K562 (cell line): Measurements from ENCODE around the gene EPHA2. TPM values are rescaled to one million over a fixed set of nuclear protein-coding genes. Genes with fewer than 3 reads are reported as not detected.

Experiments used
- HMG20B ChIP-seq: fragments of 250-450 bp; sonication (Bioruptor Pico); IDR thresholded peaks from 2 replicates; pipeline ENCODE4 v1.5.0; 2021; ENCODE audit warnings: mild to moderate bottlenecking
- MCM3 ChIP-seq: fragments of 450-650 bp; IDR thresholded peaks from 2 replicates; pipeline ENCODE4 v1.6.1; 2016
- MIER1 ChIP-seq: fragments of 450-650 bp; IDR thresholded peaks from 2 replicates; pipeline ENCODE4 v1.6.1; 2016; ENCODE audit warnings: antibody characterized with exemption, mild to moderate bottlenecking, low read depth
- NELFE ChIP-seq: IDR thresholded peaks from 2 replicates; pipeline ENCODE4 v1.6.1; 2011; ENCODE audit warnings: mild to moderate bottlenecking; ENCODE audit not compliant: insufficient read depth, insufficient read length
- NFATC3 ChIP-seq: fragments of 450-650 bp; IDR thresholded peaks from 2 replicates; pipeline ENCODE4 v1.6.1; 2017; ENCODE audit warnings: mild to moderate bottlenecking
- NFRKB ChIP-seq: fragments of 450-650 bp; IDR thresholded peaks from 2 replicates; pipeline ENCODE4 v1.6.1; 2016; ENCODE audit warnings: low read depth
- POLR2AphosphoS2 ChIP-seq: IDR thresholded peaks from 2 replicates; pipeline ENCODE4 v1.6.1; 2012; ENCODE audit warnings: low read length, improper control_type of control experiment
- RBM17 ChIP-seq: fragments of 200-400 bp; formaldehyde crosslinking; IDR thresholded peaks from 2 replicates; pipeline ENCODE4 v1.6.1; 2017; ENCODE audit warnings: low read depth, mild to moderate bottlenecking, low read length, borderline replicate concordance
- SETDB1 ChIP-seq: IDR thresholded peaks from one replicate; pipeline ENCODE4 v1.6.1; 2012; ENCODE audit warnings: low read length, control low read depth, inconsistent platforms
- SOX6 ChIP-seq: fragments of 450-650 bp; IDR thresholded peaks from 2 replicates; pipeline ENCODE4 v1.6.1; 2014; ENCODE audit warnings: mild to moderate bottlenecking
- TAF9B ChIP-seq: fragments of 450-650 bp; IDR thresholded peaks from 2 replicates; pipeline ENCODE4 v1.6.1; 2018; ENCODE audit warnings: mild to moderate bottlenecking; ENCODE audit not compliant: partially characterized antibody
- TCF3 ChIP-seq: sonication (generic); formaldehyde crosslinking; IDR thresholded peaks from 2 replicates; pipeline ENCODE4 v1.4.0; 2020; ENCODE audit warnings: mild to moderate bottlenecking, missing genetic modification reagents
- TOE1 ChIP-seq, 2 experiments: fragments of 450-650 bp in 1 of 2; sonication (generic) in 1 of 2; formaldehyde crosslinking in 1 of 2; IDR thresholded peaks; 2 replicates each; pipeline versions ENCODE4 v1.7.1 to v1.8.0; 2016 to 2022; ENCODE audit warnings: borderline replicate concordance in 2 of 2, mild to moderate bottlenecking in 2 of 2, antibody characterized with exemption in 1 of 2, inconsistent platforms in 1 of 2, low read depth in 1 of 2, missing genetic modification reagents in 1 of 2, moderate library complexity in 1 of 2
- ZBTB7A ChIP-seq: IDR thresholded peaks from 2 replicates; pipeline ENCODE4 v1.6.1; 2011; ENCODE audit warnings: low read depth, mild to moderate bottlenecking, low read length, moderate library complexity, borderline replicate concordance; ENCODE audit not compliant: control insufficient read depth
- ZC3H8 ChIP-seq: fragments of 450-650 bp; IDR thresholded peaks from 2 replicates; pipeline ENCODE4 v1.6.1; 2017
- ZFPM2 ChIP-seq: fragments of 250-450 bp; sonication (Bioruptor Pico); IDR thresholded peaks from 2 replicates; pipeline ENCODE4 v1.5.1; 2022; ENCODE audit warnings: mild to moderate bottlenecking
- ZNF143 ChIP-seq: sonication (generic); formaldehyde crosslinking; IDR thresholded peaks from 2 replicates; pipeline ENCODE4 v1.9.0; 2022; ENCODE audit warnings: mild to moderate bottlenecking, missing genetic modification reagents
- ZNF239 ChIP-seq: fragments of 250-450 bp; sonication (Bioruptor Pico); IDR thresholded peaks from 2 replicates; pipeline ENCODE4 v1.4.0; 2020; ENCODE audit warnings: mild to moderate bottlenecking
- ZNF696 ChIP-seq: fragments of 250-450 bp; sonication (Bioruptor Pico); conservative IDR thresholded peaks from 2 replicates; pipeline ENCODE4 v1.4.0; 2020; ENCODE audit warnings: mild to moderate bottlenecking, moderate library complexity
- polyA plus RNA-seq, 8 experiments: library from polyadenylated mRNA; depleted of rRNA in 4 of 8; stranded (reverse) in 5 of 8; unstranded in 3 of 8; fragments of >200 nt; fragmentation: Nextera tagmentation in 2 of 8; fragmentation: Illumina TruSeq in 1 of 8; extraction: Ambion mirVana in 2 of 8; extraction: Trizol in 1 of 8; gene quantifications; 2 replicates each; pipeline versions ENCODE4 v1.2.1 to v1.2.3, GENCODE V29; 2011 to 2014; ENCODE audit warnings: inconsistent platforms in 1 of 8, missing spikeins in 1 of 8
- total RNA-seq, 7 experiments: library from RNA; depleted of rRNA in 6 of 7; stranded (reverse); fragments of >200 nt in 6 of 7; fragmentation: Illumina TruSeq in 2 of 7; extraction: Trizol in 2 of 7; gene quantifications; 2 replicates each; pipeline versions ENCODE4 v1.2.1 to v1.2.3, GENCODE V29; 2011 to 2021; ENCODE audit warnings: low replicate concordance in 1 of 7
- TF ChIP-seq, protein P1 (sequence below), 2 experiments: IDR thresholded peaks in 1 of 2; conservative IDR thresholded peaks in 1 of 2; 2 replicates each; pipeline ENCODE4 v1.6.1; 2016; ENCODE audit warnings: low read depth in 2 of 2, mild to moderate bottlenecking in 1 of 2, missing compliant biosample characterization in 1 of 2, missing genetic modification characterization in 1 of 2, moderate library complexity in 1 of 2
- TF ChIP-seq, protein P2 (sequence below): fragments of 250-450 bp; sonication (Bioruptor Pico); IDR thresholded peaks from 2 replicates; pipeline ENCODE4 v1.4.0; 2020; ENCODE audit warnings: mild to moderate bottlenecking, moderate library complexity, borderline replicate concordance
- TF ChIP-seq, protein P3 (sequence below): fragments of 450-650 bp; formaldehyde crosslinking; IDR thresholded peaks from 2 replicates; pipeline ENCODE4 v1.4.0; 2020; ENCODE audit warnings: mild to moderate bottlenecking, mixed read lengths

The EPHA2 gene
- total and polyA plus RNA-seq, 9 of the 15 experiments (the other 6 are each of a cell fraction or from before 2014, with no cell fraction given): 0.04 to 0.40 (median 0.07) TPM; not detected in 4

DNA sequence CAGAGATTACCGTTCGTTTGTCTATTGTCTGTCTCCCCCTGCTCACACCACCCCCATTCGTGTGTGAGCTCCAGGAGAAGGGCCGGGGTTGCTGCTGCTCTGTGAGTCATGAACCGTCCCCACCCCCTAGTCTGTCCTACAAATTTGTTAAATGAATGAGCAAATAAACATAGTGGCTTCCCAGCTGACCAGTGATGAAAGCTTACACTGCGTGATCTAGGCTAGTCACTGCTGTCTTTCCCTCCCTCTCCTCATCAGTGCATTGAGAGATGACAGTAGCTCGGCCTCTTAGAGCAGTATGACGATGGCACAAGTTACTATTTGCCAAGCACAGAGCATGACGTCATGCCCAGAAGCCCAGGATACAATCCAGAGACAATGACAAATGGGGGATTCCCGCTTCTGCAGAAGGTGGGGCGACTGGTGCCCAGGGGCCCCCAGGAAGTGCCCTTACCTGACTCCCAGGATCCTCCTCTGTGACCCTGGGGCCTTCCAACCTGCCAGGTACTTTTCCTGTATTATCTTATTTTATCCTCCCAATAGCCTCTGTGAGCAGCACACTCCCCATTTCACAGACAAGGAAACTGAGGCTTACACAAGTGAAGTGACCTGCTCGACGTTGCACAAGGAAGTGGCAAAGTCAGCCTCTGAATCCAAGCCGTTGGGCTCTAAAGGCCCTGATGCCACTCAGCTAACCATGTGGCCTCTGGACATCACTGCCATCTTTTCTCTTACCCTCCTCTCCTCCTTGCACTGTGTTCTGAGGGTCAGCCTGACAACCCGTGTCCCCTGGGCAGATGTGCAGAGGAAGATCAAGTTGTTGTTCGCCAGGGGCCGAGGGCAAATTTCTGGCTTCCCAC, 8.6 kb upstream of the EPHA2 start (continued):
- TF ChIP-seq, protein P1, sequence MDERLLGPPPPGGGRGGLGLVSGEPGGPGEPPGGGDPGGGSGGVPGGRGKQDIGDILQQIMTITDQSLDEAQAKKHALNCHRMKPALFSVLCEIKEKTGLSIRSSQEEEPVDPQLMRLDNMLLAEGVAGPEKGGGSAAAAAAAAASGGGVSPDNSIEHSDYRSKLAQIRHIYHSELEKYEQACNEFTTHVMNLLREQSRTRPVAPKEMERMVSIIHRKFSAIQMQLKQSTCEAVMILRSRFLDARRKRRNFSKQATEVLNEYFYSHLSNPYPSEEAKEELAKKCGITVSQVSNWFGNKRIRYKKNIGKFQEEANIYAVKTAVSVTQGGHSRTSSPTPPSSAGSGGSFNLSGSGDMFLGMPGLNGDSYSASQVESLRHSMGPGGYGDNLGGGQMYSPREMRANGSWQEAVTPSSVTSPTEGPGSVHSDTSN (CRISPR knock-in tag; IDR thresholded peaks at IDR 0.05; ENCODE audit: low read depth): no peak
- TF ChIP-seq, protein P1 (tag; conservative IDR thresholded peaks at IDR 0.05; ENCODE audit: low read depth): peak; percentile 75
- TF ChIP-seq ZC3H8 (no peak), MIER1 (no peak), HMG20B (CRISPR knock-in tag) (no peak), NFATC3 (no peak), SETDB1 (no peak), TOE1 (IDR thresholded peaks at IDR 0.05; ENCODE audit: borderline replicate concordance) (no peak), TOE1 (CRISPR knock-in tag; IDR thresholded peaks at IDR 0.05; ENCODE audit: borderline replicate concordance, low read depth) (no peak), ZNF696 (CRISPR knock-in tag) (no peak), POLR2AphosphoS2 (no peak), ZBTB7A (peak; percentile 60; the same call in 1 of the 2 replicates), TAF9B (peak; percentile 97), TCF3 (CRISPR knock-in tag) (peak; percentile 14; the same call in 1 of the 2 replicates), ZFPM2 (no peak), NELFE (no peak), ZNF239 (CRISPR knock-in tag) (peak; percentile 93), SOX6 (peak; percentile 75), RBM17 (no peak), ZNF143 (no peak), NFRKB (no peak), MCM3 (no peak)
- TF ChIP-seq, protein P2, sequence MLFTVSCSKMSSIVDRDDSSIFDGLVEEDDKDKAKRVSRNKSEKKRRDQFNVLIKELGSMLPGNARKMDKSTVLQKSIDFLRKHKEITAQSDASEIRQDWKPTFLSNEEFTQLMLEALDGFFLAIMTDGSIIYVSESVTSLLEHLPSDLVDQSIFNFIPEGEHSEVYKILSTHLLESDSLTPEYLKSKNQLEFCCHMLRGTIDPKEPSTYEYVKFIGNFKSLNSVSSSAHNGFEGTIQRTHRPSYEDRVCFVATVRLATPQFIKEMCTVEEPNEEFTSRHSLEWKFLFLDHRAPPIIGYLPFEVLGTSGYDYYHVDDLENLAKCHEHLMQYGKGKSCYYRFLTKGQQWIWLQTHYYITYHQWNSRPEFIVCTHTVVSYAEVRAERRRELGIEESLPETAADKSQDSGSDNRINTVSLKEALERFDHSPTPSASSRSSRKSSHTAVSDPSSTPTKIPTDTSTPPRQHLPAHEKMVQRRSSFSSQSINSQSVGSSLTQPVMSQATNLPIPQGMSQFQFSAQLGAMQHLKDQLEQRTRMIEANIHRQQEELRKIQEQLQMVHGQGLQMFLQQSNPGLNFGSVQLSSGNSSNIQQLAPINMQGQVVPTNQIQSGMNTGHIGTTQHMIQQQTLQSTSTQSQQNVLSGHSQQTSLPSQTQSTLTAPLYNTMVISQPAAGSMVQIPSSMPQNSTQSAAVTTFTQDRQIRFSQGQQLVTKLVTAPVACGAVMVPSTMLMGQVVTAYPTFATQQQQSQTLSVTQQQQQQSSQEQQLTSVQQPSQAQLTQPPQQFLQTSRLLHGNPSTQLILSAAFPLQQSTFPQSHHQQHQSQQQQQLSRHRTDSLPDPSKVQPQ: no peak
- TF ChIP-seq, protein P3, sequence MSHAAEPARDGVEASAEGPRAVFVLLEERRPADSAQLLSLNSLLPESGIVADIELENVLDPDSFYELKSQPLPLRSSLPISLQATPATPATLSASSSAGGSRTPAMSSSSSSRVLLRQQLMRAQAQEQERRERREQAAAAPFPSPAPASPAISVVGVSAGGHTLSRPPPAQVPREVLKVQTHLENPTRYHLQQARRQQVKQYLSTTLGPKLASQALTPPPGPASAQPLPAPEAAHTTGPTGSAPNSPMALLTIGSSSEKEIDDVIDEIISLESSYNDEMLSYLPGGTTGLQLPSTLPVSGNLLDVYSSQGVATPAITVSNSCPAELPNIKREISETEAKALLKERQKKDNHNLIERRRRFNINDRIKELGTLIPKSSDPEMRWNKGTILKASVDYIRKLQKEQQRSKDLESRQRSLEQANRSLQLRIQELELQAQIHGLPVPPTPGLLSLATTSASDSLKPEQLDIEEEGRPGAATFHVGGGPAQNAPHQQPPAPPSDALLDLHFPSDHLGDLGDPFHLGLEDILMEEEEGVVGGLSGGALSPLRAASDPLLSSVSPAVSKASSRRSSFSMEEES (CRISPR knock-in tag): no peak
